A673 (cell line): ENCODE data around the gene RSPH9.

ENCODE experiments used
- EZH2 ChIP-seq: fragments of 200-600 bp; sonication (generic); IDR thresholded peaks from 2 replicates; pipeline ENCODE4 v1.6.1; 2017; ENCODE audit warnings: borderline replicate concordance, low read depth, mild to moderate bottlenecking, mixed read lengths, antibody characterized with exemption, low read length; ENCODE audit not compliant: poor library complexity, severe bottlenecking
- TF ChIP-seq, protein P1 (sequence below): fragments of 300-800, 200-600 bp; sonication (generic); conservative IDR thresholded peaks from 2 replicates; pipeline ENCODE4 v1.5.1; 2017; ENCODE audit warnings: low read depth, mild to moderate bottlenecking, antibody characterized with exemption, low read length, moderate library complexity, mixed read lengths

DNA sequence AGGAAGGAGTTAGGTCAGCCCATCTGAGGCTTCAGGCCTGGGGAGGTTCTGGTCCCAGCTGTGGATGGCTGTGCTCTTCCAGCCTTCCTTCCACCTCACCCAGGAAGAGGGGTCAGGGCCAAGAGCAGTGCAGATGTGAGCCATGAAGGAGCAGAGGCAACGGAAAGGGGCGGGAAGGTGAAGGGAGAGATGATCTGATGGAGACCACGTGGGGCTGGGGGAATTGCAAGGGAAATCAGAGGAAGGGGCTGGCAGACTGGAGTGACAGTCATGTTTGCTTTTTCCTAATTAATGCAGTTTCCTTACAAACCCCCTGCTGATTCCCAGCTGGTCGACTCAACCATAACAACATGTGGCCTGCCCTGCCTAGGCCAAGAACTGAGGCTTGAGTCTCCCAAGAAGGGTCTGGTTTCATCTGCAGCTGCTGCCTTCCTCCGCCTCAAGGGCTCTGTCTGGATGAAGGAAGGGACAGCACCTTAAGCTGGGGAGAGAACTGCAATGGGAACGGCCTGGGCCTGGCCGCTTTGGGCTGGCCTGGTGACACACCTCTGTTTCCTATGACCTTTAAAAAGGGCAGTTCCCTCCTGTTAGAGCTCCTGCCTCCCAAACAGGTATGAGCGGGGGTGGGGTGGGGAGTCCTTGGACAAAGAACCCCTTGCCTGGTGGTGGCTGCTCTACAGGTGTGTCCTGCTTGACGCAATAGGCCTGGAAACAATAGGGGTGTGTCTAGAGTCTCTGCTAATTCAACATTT is 50.6 kb downstream of the RSPH9 start:
- TF ChIP-seq, protein P1, sequence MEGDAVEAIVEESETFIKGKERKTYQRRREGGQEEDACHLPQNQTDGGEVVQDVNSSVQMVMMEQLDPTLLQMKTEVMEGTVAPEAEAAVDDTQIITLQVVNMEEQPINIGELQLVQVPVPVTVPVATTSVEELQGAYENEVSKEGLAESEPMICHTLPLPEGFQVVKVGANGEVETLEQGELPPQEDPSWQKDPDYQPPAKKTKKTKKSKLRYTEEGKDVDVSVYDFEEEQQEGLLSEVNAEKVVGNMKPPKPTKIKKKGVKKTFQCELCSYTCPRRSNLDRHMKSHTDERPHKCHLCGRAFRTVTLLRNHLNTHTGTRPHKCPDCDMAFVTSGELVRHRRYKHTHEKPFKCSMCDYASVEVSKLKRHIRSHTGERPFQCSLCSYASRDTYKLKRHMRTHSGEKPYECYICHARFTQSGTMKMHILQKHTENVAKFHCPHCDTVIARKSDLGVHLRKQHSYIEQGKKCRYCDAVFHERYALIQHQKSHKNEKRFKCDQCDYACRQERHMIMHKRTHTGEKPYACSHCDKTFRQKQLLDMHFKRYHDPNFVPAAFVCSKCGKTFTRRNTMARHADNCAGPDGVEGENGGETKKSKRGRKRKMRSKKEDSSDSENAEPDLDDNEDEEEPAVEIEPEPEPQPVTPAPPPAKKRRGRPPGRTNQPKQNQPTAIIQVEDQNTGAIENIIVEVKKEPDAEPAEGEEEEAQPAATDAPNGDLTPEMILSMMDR = no peak
- TF ChIP-seq EZH2 = no peak
